HepG2 (cell line): ENCODE data around the gene MRPL51. TPM values are rescaled to one million over a fixed set of nuclear protein-coding genes. Genes with fewer than 3 reads are reported as not detected.

Experiments used
- ATAC-seq: fragments of 200-7000 bp; cut with Tn5 transposase; 3 replicates; pipeline ENCODE4 v1.9.1; 2020; ENCODE audit warnings: mild to moderate bottlenecking, moderate library complexity
- BruUV-seq: library from RNA; stranded (reverse); fragments of 400-500 nt; replicated peaks from 2 replicates; lab custom pipeline; 2021; lab: Mats Ljungman, UMichigan
- CTCF ChIA-PET: fragments of 300-600 bp; formaldehyde crosslinking; extraction: SDS; loops from one replicate; lab custom pipeline; 2021; ENCODE audit warnings: low total read pairs, inconsistent platforms, low intra/inter-chr PET ratio; lab: Yijun Ruan, JAX
- POLR2A ChIA-PET: fragments of 350-600 bp; sonication (Branson Sonifier 250); formaldehyde crosslinking; loops from one replicate; lab custom pipeline; 2020; ENCODE audit warnings: antibody characterized with exemption, inconsistent platforms; lab: Yijun Ruan, JAX
- DNase-seq: peaks from one replicate; pipeline ENCODE4 v3.0.0-alpha.2; 2015; ENCODE audit warnings: low spot score
- FAIRE-seq: peaks from 3 replicates; lab custom pipeline; 2011; peaks lifted over from hg19 to GRCh38; lab: Jason Lieb, UNC
- H2AFZ ChIP-seq: one replicate; pipeline ENCODE4 v1.6.1; 2011; ENCODE audit warnings: low read length, inconsistent platforms
- H3K27ac ChIP-seq: fragments of 300-600 bp; 3 replicates; pipeline ENCODE4 v1.8.0; 2011; ENCODE audit warnings: mixed run types, mild to moderate bottlenecking, mixed read lengths, low read length, inconsistent platforms; ENCODE audit not compliant: insufficient read depth; ENCODE audit errors: extremely low read length
- H3K27me3 ChIP-seq, 2 experiments: fragments of 200-600 bp in 1 of 2; 2 replicates in 1 of 2; 3 replicates in 1 of 2; pipeline versions ENCODE4 v1.6.0 to v1.8.0; 2011; ENCODE audit warnings: low read length in 2 of 2, mild to moderate bottlenecking in 2 of 2, moderate library complexity in 2 of 2, inconsistent platforms in 1 of 2; ENCODE audit not compliant: insufficient read depth in 2 of 2, control insufficient read depth in 1 of 2
- H3K36me3 ChIP-seq, 2 experiments: fragments of 200-600 bp in 1 of 2; replicated peaks in 1 of 2; 2 replicates in 1 of 2; 3 replicates in 1 of 2; pipeline versions ENCODE4 v1.5.1 to v1.8.0; 2011; ENCODE audit warnings: low read length in 2 of 2, inconsistent platforms in 1 of 2; ENCODE audit not compliant: insufficient read depth in 2 of 2, control insufficient read depth in 1 of 2
- H3K4me1 ChIP-seq: 2 replicates; pipeline ENCODE4 v1.5.1; 2012; ENCODE audit warnings: low read length, inconsistent platforms; ENCODE audit not compliant: insufficient read depth
- H3K4me2 ChIP-seq: 2 replicates; pipeline ENCODE4 v1.6.0; 2011; ENCODE audit warnings: low read depth, low read length, inconsistent platforms
- H3K4me3 ChIP-seq, 3 experiments: fragments of 200-600 bp in 1 of 3; sonication (generic), shearing (Covaris generic) in 1 of 3; replicated peaks in 1 of 3; 2 replicates each; pipeline ENCODE4 v1.5.1; 2011 to 2016; ENCODE audit warnings: low read length in 3 of 3, inconsistent platforms in 2 of 3, low read depth in 2 of 3, mild to moderate bottlenecking in 2 of 3, control low read depth in 1 of 3, mixed read lengths in 1 of 3; ENCODE audit not compliant: insufficient read depth in 1 of 3
- H3K79me2 ChIP-seq: one replicate; pipeline ENCODE4 v1.6.1; 2011; ENCODE audit warnings: low read length, inconsistent platforms; ENCODE audit not compliant: insufficient read depth
- H3K9ac ChIP-seq: 2 replicates; pipeline ENCODE4 v1.6.0; 2011; ENCODE audit warnings: mild to moderate bottlenecking, low read depth, low read length, inconsistent platforms; ENCODE audit not compliant: insufficient read depth
- H3K9me3 ChIP-seq: 2 replicates; pipeline ENCODE4 v1.5.1; 2012; ENCODE audit warnings: mild to moderate bottlenecking, low read length
- H4K20me1 ChIP-seq: 2 replicates; pipeline ENCODE4 v1.6.0; 2011; ENCODE audit warnings: inconsistent platforms, mild to moderate bottlenecking, low read length, moderate library complexity; ENCODE audit not compliant: insufficient read depth
- ATAD3A ChIP-seq: sonication (generic); formaldehyde crosslinking; IDR thresholded peaks from 2 replicates; pipeline ENCODE4 v1.4.0; 2020; ENCODE audit warnings: missing genetic modification reagents
- POLR2G ChIP-seq: fragments of 200-400 bp; formaldehyde crosslinking; IDR thresholded peaks from 2 replicates; pipeline ENCODE4 v1.6.1; 2018; ENCODE audit warnings: mild to moderate bottlenecking, low read depth, low read length, moderate library complexity
- PTBP1 ChIP-seq: fragments of 200-400 bp; formaldehyde crosslinking; IDR thresholded peaks from 2 replicates; pipeline ENCODE4 v1.6.1; 2018; ENCODE audit warnings: low read length, low read depth; ENCODE audit not compliant: poor library complexity, severe bottlenecking
- WGBS: methylation state at CpG from one replicate; pipeline ENCODE4 v1.1.6; 2017; ENCODE audit warnings: low lambda C conversion rate; 5-methylcytosine and 5-hydroxymethylcytosine counted together
- in situ Hi-C: cut with HindIII; loops from 2 replicates; pipeline ENCODE4 v1.10.0; 2017; ENCODE audit warnings: low pct_unique_long_range_greater_than_20kb; ENCODE audit not compliant: extremely low pct_ligation_motif_present
- intact Hi-C: fragments of 100-400 bp; cut with micrococcal nuclease; formaldehyde crosslinking; loops from one replicate; pipeline ENCODE4 v1.10.0; 2022; ENCODE audit not compliant: unreplicated experiment
- polyA plus RNA-seq, 8 experiments: library from polyadenylated mRNA; depleted of rRNA in 3 of 8; stranded (reverse) in 7 of 8; unstranded in 1 of 8; fragments of >200 nt; fragmentation: Illumina TruSeq in 4 of 8; extraction: Trizol in 4 of 8; gene quantifications; 2 replicates each; pipeline versions ENCODE4 v1.2.1 to v1.2.3, GENCODE V29; 2011 to 2016; ENCODE audit warnings: low read depth in 4 of 8, missing spikeins in 1 of 8, mixed read lengths in 1 of 8; ENCODE audit not compliant: insufficient read depth in 1 of 8
- total RNA-seq, 5 experiments: library from RNA; depleted of rRNA; stranded (reverse); fragments of >200 nt; fragmentation: Illumina TruSeq; extraction: Trizol; gene quantifications; 2 replicates each; pipeline ENCODE4 v1.2.3, GENCODE V29; 2016; ENCODE audit warnings: low read depth in 1 of 5

Gene MRPL51
- total and polyA plus RNA-seq, 2 of the 13 experiments (the other 11 are each of a cell fraction or from before 2014, with no cell fraction given) = 64.8 to 278 TPM

DNA sequence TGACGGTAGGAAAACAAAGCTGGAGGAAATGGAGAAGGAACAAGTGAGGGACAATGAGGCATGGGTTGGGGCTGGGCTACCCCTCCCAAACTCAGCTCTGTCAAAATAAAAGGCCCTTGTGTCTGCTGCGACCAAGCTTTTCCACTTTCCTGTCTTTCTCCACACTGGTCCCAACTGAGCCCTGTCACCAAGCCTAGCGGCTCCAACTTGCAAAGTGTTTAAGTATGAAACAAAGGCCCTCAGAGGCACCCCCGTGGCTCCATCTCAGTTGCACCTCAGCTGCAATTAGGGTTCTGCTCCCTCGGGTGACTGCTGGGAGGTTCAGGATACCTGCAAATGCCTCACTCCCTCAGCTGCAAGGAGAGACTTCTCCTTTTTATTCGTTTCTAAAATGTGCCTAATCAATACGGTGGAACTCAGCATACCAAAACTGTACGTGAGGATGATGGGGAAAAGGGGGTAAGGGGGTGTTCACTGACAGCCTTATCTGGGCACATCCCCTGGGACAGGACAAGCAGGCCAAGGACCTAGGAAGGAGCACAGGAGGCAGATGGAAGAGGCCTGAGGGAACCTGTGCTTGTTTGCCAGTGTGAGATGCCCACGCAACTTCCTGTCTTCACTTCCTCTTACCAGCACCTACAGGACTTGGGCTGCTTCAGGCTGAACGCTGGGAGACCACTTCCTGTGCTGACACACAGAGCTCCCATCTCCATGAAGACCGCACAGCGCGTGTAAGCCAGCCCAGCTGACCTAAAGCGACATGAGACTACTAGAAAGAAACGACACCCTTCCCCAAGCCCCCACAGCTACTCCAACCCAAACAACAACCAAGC, 31.4 kb downstream of the MRPL51 start:
- H3K9ac ChIP-seq = no peak overlapping the region
- H3K4me3 ChIP-seq = no peak overlapping the region
- no peaks in the 10 kb centered on the region for H4K20me1 ChIP-seq
- FAIRE-seq (no peak), DNase-seq (no peak), ATAC-seq (no peak)
- no peak overlapping the region for H3K4me2 ChIP-seq
- intact Hi-C loops (loop anchor here (10.0 kb wide), 1 partner anchor 127 kb away; no protein-coding TSS in a partner anchor), in situ Hi-C loops (loop anchor here (5.0 to 25.0 kb wide), 2 partner anchors 39 to 399 kb away; no protein-coding TSS in a partner anchor)
- ChIA-PET POLR2A (interaction anchor here (1.1 to 2.9 kb wide), 3 partner anchors 9 to 72 kb away, joined by 3 to 12 read pairs (median 9); partner anchors contain the start of genes TAPBPL and VAMP1), CTCF (no interaction called here)
- no peak overlapping the region for H2AFZ ChIP-seq
- H3K36me3 ChIP-seq = peaks cover 20 to 54% of the 10 kb centered on the region in 2 experiments
- 93% methylated on average over 12 of the region's 15 CpGs for WGBS
- no peaks in the 10 kb centered on the region for H3K27me3 ChIP-seq
- H3K27ac ChIP-seq = no peak overlapping the region
- TF ChIP-seq PTBP1 (no peak), POLR2G (0 out of 2 replicates have a peak, but pooled peaks have one; percentile 2)
- 0 out of 2 replicates have a peak, but pooled peaks cover 5% of the 10 kb centered on the region for H3K4me1 ChIP-seq
- no TSS peak for BruUV-seq
- H3K9me3 ChIP-seq = no peaks in the 10 kb centered on the region
- no peaks in the 10 kb centered on the region for H3K79me2 ChIP-seq

DNA sequence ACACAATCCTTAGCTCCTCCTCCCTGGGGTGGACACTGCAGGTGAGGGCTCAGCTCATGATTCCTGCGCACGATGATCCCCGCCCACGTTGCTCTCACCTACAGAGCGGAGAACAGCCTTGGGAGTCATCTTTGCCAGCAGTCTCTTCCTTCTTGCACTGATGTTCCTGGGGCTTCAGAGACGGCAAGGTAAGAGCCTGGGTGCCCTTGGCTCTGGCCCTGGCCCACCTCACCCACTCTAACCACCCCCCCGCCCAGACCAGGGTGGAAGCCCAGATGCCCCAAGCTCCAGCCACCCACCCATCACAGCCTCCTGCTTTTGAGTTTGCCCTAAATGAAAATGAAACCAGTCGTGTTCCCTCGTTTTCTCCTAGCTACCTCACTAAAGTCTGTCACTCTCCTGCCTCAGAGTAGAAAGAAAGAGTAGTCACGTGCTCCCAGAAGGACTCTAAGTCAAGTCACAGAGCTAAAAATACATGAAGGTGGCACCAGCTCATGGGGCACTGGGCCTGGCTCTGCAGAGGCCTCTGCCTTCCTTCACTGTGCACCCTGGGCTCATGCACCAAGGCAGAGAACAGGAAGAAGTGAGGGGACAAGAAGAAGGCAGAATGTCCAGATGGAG, 32.2 kb downstream of the MRPL51 start:
- in situ Hi-C loops = loop anchor here (5.0 to 25.0 kb wide), 2 partner anchors 39 to 399 kb away; no protein-coding TSS in a partner anchor
- Histone ChIP-seq H4K20me1 (no peaks in the 10 kb centered on the region), H3K9me3 (no peaks in the 10 kb centered on the region), H3K4me3 (no peak overlapping the region), H3K4me2 (no peak overlapping the region), H3K27me3 (no peaks in the 10 kb centered on the region), H2AFZ (no peak overlapping the region), H3K9ac (no peak overlapping the region), H3K36me3 (peaks cover 20 to 54% of the 10 kb centered on the region in 2 experiments), H3K4me1 (0 out of 2 replicates have a peak, but pooled peaks cover 5% of the 10 kb centered on the region), H3K79me2 (no peaks in the 10 kb centered on the region), H3K27ac (no peak overlapping the region)
- DNase-seq (no peak), FAIRE-seq (no peak), ATAC-seq (no peak)
- ChIA-PET POLR2A (interaction anchor here (1.1 to 2.9 kb wide), 3 partner anchors 9 to 73 kb away, joined by 3 to 12 read pairs (median 9); partner anchors contain the start of genes TAPBPL and VAMP1), CTCF (no interaction called here)
- no TSS peak for BruUV-seq
- intact Hi-C loops = loop anchor here (10.0 kb wide), 1 partner anchor 126 kb away; no protein-coding TSS in a partner anchor
- 97% methylated on average over 5 of the region's 10 CpGs for WGBS
- TF ChIP-seq ATAD3A (CRISPR knock-in tag) = no peak
